GM18858 (cell line): ENCODE results near the gene DRC3.
"Not testable (repeated sequence)": the region's sequence is repeated elsewhere in the genome, so short reads cannot be mapped to it uniquely, and the experiment has no call there.

ENCODE experiments used
- ATAC-seq: cut with Tn5 transposase; IDR thresholded peaks from one replicate; pipeline ENCODE4 v1.9.1; 2021; ENCODE audit not compliant: unreplicated experiment

DRC3 gene

DNA sequence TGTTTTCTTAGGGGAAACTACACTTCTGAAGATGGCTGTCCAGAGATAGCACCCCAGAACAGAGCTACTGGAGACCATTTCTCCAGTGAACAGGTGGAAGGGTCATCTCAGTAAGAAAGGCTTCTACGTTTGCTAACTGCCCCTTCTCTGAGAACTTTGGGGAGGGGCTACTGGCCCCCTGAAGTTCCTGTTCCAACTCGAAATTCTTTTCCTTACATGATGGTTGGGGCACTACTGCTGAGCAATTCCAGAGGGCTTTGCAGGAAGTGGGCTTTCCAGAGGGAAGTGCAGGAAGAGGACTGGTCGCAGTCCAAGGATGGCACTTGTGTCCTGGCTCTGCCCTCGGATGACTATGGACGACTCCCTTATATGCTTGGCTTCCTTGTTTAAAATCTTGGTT lies 31.6 kb upstream of the DRC3 start:
- no peak for ATAC-seq

DNA sequence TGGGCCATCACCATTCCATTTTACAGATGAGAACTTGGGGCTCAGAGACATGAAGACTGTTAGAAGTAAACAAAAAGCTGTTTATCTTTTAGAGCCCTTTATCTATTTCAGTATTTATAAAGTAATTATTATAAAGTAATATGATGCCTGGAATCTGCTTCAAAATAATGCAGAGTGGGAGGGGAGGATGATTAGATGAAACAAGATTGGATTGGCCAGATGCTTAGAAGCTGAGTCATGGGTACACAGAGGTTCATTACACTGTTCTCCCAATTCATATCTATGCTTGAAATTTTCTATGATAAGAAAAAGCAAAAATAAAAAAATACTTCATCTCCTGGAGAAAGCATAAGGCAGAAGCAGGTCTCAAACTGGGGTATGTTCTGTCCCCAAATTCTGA lies 29.8 kb upstream of the DRC3 start:
- ATAC-seq, result no peak

DNA sequence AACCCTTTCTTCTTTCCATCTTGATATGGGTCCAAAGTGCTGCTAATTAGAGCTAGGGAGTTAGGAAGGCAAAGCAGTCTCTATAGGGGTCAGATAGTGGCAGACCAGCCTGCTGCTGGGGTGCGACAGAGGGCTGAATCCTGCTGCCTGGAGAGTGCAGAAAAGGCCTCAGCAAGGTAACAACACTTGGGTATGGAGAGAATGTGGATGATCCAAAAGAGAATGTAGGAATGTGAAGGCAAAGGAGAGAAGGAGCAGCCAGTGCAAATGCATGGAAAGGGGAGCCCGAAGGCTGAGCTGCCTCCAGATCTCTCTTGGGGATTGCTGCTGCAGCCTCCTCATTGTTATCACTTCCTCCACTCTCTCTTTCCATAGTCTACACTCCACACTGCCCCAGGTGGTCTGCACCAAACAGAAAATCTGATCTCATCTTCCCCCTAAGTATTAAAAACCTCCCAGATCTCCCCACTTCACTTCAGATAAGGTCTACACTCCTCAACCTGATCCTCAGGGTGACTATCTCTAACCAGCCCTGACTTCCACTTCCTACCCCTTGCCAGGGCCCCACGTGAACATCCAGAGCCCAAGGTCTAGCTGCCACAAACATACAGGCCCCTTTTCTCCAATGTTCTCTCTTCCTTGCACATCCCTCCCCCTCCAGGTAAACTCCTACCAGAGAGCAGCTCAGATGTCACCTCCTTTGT lies 29.2 kb upstream of the DRC3 start:
- ATAC-seq, result no peak

DNA sequence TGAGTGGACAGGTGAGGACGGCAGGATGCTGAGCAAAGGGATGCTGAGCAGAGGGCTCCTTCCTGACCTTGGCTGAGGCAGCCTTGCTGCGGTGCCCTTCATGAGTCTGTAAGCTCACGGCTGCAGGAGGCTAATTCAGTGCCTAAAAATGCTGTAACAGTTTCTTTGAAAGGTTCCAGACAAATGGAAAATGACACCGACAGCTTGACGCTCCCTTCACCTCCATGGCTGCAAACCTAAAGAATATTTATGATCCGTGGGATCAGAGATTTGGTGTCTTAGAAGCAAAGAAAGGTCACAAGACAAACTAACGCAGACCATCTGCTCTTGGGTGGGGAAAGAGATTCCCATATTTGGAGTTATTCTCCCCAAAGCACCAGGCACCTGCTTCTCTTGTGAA lies 28.4 kb upstream of the DRC3 start:
- no peak for ATAC-seq

DNA sequence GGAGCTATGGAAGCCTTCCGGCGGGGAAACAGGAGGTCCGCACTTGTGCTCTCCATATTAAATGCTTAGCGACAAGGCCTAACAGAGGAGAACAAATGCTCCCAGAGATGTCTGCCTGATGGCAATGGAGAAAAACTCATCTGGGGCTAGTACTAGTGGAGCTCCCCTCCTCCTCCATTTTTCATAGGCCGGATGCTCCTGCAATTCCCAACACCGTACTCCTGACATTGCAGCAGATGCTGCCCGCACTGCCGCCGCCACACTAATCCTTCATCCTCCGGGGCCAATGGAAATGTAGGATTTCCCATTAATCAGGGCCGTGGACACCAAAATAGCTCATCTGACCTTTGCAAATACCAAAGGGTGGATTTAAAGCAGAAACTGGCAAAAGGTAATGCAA lies 27.9 kb upstream of the DRC3 start:
- no peak for ATAC-seq

DNA sequence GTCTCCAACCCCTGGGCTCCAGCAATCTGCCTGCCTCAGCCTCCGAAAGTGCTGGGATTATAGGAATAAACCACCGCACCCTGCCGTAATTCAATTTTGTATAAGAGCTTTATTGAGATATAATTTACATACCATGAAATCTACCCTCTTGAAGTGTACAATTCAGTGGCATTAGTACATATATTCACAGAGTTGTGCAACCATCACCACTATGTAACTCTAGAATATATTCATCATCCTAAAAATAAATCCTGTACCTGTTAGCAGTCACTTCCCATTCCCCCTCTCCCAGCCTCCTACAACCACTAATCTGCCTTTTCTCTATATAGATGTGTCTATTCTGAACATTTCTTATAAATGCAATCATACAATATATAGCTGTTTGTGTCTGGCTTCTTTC lies 26.6 kb upstream of the DRC3 start:
- ATAC-seq, result no peak

DNA sequence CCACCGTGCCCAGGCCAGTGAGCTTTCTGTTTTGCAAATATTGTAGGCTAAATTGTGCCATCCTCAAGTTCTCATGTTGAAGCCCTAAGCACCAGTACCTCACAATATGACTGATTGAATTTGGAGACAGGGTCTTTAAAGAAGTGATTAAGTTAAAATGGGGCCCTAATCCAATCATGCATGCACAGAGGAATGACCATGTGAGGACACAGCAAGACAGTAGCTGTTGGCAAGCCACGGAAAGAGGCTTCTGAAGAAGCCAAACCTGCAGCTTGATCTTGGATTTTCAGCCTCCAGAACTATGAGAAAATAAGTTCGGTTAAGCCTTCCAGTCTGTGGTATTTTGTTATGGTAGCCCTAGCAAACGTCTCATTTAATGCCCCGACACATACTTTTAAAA lies 25.4 kb upstream of the DRC3 start:
- ATAC-seq, result no peak

DNA sequence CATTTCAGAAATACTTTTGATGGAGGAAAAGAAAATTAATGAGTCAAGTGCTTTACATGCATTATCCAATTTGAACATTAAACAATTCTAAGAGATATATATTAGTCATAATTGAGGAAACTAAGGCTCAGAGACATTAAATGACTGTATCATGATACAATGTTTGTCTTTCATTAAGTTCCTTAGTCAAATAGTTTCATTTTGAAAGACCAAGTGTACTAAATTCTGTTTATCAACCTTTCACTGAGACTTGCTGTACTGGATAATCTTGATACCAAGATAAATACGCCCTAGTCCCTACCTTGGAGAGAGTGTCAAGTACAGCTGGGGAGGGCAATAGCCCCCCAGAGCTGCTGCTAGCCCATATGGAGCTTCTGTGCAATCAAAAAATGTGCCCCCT lies 24.7 kb upstream of the DRC3 start:
- no peak for ATAC-seq

DNA sequence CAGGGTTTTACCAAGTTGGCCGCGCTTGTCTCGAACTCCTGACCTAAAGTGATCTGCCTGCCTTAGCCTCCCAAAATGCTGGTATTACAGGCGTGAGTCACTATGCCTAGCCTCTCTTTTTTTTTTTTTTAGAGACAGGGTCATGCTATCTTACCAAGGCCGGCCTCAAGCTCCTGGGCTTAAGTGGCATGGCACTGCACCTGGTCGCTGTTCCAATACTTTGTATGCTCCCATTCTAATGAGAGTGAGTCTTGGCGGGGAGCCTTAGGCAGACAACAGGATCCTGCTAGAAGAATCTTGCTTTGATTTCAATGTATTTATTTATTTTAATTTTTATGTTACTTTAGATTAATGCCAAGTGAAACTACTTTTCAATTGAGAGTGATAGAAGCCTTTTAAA lies 22.3 kb upstream of the DRC3 start:
- ATAC-seq, result no peak

DNA sequence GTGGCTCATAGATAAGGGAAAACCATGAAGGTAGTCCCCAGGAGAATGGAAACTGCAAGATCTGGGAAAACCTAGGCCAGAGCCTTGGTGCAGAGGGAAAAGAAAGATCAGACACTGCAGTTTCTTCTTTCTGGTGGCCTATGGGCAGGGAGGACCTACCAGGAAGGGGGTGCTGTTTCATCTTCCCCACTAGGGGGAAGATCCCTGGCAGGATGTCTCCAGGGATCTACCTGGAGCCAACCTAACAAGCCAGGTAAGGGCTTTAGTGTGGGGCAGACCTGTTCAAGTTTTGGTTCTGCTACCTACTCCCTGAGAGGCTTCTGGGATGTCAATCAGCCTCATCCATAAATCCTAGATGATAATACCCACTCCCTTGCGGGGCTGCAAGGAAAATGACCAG lies 21.9 kb upstream of the DRC3 start:
- no peak for ATAC-seq

DNA sequence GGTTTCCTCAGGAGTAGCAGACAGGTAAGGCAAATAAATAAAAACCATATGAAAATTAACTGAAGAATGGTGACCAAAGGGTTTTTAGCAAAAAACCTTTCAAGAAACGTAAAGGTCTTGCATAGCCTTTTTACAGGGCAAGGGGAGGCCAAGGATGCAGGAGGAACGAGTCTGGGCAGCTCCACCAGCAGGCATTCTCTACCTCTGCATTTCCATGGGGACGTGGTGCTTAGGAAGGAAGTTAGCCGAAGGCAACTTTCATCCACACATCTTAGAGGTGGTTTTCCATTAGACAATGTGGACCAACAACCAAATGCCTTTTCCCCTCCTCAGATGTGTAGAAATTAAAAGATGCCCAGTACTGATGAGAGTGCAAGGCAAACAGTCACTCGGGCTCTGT lies 21.1 kb upstream of the DRC3 start:
- ATAC-seq, result no peak

DNA sequence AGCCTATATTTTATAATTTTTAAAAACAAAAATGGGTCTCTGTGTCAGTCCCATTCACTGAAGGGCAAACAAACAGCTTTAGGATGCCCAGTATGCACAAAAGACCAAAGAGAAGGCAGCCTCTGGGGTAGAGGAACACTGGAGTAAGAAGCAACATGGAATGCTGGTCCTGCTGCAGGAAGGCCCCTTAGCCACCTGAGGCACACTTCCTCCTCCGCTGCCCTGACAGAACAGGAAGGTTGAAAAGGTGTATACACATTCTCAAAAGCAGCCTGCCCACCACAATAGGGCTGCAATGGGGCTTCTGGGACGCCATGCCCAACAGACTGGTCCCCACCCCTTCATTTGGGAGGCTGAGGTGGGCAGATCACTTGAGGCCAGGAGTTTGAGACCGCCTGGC lies 20.0 kb upstream of the DRC3 start:
- no peak for ATAC-seq

DNA sequence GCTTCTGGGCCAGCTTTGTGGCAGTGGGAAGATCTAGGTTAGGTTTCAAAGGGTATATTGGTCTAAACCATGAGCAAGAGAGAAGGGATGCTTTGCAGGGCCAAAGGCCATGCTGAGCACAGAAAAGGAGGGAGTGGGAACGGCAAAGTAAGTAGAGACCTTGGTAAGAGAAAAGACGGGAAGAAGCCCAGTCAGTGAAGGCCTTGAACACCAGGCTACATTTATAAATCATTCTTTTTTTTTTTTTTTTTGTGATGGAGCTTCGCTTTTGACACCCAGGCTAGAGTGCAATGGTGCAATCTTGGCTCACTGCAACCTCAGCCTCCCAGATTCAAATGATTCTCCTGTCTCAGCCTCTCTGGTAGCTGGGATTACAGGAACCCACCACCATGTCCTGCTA lies 18.6 kb upstream of the DRC3 start:
- no peak for ATAC-seq

DNA sequence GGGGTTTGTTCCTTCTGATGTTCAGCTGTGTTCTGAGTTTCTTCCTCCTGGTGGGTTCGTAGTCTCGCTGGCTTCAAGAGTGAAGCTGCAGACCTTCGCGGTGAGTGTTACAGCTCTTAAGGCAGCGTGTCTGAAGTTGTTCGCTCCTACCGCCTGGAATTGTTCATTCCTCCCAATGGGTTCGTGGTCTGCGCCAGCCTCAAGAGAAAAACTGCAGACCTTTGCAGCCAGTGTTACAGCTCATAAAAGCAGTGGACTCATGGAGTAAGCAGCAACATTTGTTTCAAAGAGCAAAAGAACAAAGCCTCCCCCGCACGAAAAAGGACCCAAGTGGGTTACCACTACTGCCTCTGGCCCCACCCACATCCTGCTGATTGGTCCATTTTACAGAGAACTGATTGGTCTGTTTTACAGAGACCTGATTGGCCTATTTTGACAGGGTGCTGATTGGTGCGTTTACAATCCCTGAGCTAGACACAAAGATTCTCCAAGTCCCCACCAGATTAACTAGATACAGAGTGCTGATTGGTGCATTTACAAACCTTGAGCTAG lies 16.8 kb upstream of the DRC3 start:
- not testable (repeated sequence) for ATAC-seq

DNA sequence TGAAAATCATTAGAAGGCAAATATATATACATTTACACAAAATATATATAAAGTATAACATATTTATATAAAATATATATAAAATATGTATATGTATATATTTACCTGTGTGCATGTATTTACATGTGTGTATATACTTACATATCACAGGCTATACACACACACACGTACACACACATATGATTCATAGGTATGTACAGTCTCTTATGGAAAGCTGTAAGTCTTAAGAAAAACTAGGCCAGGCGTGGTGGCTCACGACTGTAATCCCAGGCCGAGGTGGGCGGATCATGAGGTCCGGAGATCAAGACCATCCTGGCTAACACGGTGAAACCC lies 15.1 kb upstream of the DRC3 start:
- ATAC-seq, result no peak

DNA sequence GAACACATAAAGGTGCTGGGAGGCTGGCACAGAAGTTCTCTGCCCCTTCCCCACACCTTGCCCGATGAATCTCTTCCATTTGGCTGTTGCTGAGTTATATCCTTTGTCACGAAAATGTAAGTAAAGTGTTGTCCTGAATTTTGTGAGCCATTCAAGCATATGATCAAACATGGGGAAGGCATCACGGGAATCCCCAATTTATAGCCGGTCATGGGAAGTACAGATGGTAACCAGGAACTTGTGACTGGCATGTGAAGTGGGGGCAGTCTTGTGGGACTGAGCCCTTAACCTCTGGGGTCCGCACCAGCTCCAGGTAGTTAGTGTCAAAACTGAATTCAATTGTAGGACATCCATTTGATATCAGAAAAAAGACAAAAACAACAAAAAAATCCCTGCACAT lies 13.7 kb upstream of the DRC3 start:
- no peak for ATAC-seq

DNA sequence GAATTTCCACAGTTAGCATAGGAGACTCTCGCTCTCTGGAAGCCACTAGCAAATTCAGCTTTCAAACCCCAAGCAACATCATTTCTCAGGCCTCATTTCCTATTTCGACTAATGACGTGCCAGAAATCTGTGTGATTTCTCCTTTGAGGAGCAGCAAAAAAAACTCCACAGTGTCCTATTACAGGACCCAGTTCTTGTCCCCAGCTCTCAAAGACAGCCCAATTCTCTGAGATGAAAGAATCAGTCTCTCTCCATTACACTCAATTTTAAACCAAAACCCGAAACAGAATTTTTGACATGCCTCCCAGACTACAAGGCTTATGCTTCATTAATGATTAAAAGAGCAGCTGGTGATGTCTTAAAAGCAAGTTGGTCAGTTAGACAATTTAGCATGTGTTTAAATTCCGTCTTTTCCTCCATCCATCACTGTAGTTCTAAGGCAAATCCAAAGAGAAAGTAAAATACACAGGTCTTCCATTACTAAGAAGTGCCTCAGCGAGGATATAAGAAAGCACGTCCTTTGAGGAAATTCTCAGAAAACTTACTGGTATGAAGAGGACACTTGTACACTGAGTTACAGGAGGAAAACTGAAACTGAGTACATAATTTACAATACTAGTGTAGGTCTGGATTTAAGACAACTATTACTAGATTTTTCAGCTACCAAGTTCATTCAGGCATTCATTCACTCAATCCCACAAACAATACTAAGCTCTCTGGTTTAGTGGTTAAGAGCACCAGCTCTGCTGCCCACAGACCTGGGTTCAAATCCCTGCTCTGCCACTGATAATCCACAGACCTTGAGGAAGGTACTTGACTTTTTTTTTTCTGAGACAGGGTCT lies 12.9 kb upstream of the DRC3 start:
- no peak for ATAC-seq

DNA sequence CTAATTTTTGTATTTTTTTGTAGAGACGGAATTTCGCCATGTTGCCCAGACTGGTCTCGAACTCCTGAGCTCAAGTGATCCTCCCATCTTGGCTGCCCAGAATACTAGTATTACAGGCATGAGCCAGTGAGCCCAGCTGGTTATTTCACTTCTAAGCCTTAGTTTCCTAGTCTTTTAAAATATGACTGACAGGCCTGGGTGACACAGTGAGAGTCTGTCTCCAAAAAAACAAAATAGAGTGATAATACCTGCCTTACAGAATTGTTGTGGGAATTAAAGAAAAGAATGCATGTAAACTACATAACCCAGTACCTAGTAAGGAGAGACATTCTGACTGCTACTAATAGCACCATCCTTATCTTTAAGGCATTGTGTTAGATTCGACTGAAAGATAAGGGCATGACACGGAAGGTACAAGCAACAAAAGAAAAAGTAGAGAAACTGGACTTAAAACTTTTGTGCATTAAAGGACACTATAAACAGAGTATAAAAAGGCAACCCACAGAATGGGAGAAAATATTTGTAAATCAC lies 12.1 kb upstream of the DRC3 start:
- no peak for ATAC-seq

DNA sequence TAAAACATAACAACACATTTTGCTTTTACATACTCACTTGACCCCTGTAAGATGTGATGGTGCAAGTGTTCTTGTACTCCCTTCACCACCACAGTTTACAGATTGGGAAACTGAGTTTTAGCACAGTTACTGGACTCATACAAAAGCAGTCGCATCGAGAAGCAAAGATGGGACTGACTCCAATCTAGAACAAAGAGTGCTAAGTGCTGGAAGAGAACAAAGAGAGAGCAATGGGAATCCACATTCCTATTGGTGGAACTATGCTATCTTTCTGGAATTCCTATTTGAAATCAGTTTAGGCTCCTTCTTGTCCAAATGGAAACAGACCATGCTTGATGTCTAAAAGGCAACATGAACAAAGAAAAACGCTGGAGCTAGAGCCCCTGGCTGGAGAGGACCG lies 9.6 kb upstream of the DRC3 start:
- no peak for ATAC-seq

DNA sequence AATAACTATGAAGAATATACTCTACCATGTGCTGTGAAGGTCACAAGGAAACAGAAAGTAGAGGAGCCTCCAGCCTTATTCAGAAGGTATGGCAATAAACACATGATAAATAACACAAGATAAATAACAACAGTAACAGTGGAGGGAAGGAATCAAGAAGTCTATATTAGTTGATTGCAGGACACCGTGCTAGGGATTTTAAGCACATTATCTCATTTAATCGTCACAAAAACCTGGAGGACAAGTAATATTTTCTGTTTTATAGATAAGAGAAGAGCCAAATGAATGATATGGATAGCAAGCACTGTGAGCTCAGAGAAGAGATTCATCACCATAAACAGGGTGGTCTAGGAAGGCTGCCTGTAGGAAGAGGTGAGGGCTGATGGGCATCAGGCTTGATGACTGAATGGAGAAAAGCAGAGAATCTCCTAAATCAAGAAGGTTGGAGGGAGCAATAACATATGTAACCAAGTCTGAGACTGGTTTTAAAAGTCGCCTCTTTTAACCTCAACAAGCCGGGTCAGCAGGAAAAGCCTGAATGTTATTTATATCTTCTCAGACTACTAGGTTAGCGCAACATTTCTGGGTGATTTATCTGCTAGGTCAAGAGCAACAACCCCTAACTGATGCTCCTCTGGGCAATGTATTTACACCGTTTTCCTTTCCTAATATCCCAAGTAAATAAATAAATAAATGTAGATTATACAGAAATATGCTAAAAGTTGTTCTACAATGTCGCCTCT lies 8.8 kb upstream of the DRC3 start:
- no peak for ATAC-seq

DNA sequence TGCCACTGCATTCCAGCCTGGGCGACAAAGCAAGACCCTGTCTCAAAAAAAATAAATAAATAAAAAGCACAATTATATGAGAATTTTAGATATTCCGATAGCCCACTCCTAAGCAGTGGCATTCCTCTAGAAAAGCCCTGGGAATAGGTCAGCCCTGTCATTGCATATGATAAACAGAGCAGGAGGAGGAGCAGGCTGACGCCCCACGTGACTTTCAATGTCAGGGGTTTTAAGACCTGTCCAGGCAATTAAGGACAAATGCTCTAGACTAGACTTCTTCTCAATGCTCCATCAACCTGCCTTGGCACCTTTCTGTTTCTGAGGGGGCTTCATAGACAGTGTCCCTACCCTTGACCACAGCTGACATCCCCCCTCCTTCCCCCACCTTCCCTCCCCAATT lies 8.0 kb upstream of the DRC3 start:
- ATAC-seq, result no peak
